GM12878 (cell line): ENCODE results near the gene PES1. TPM values are rescaled to one million over a fixed set of nuclear protein-coding genes. Genes with fewer than 3 reads are reported as not detected.

Experiments
- ATAC-seq: fragments of 200-7000 bp; cut with Tn5 transposase; 3 replicates; pipeline ENCODE4 v1.9.1; 2020; ENCODE audit warnings: mild to moderate bottlenecking, moderate library complexity
- BruUV-seq: library from RNA; stranded (reverse); fragments of 400-500 nt; replicated peaks from 2 replicates; lab custom pipeline; 2021; lab: Mats Ljungman, UMichigan
- CTCF ChIA-PET: fragments of 300-600 bp; sonication (Branson Sonifier 250); formaldehyde crosslinking; extraction: SDS; loops from one replicate; lab custom pipeline; 2021; ENCODE audit warnings: inconsistent platforms; lab: Yijun Ruan, JAX
- POLR2A ChIA-PET: fragments of 350-600 bp; formaldehyde crosslinking; extraction: SDS; loops from one replicate; lab custom pipeline; 2021; ENCODE audit warnings: inconsistent platforms; lab: Charles Lee
- RAD21 ChIA-PET: fragments of 300-600 bp; sonication (Branson Sonifier 250); formaldehyde crosslinking; loops from one replicate; lab custom pipeline; 2023; ENCODE audit warnings: antibody characterized with exemption; ENCODE audit not compliant: unreplicated experiment; lab: Charles Lee
- SMC1A ChIA-PET: fragments of 300-600 bp; sonication (Branson Sonifier 250); formaldehyde crosslinking; loops from one replicate; lab custom pipeline; 2023; ENCODE audit not compliant: unreplicated experiment, uncharacterized antibody; lab: Charles Lee
- DNase-seq: peaks from one replicate; pipeline ENCODE4 v3.0.0-alpha.2; 2011; ENCODE audit warnings: low read depth, low spot score
- FAIRE-seq: peaks from 3 replicates; lab custom pipeline; 2011; peaks lifted over from hg19 to GRCh38; lab: Jason Lieb, UNC
- H2AFZ ChIP-seq: 2 replicates; pipeline ENCODE4 v1.6.0; 2011; ENCODE audit warnings: low read depth, low read length, control low read depth; ENCODE audit not compliant: control insufficient read depth
- H3K27ac ChIP-seq: 2 replicates; pipeline ENCODE4 v1.5.1; 2011; ENCODE audit warnings: control low read depth; ENCODE audit not compliant: control insufficient read depth, insufficient read depth
- H3K27me3 ChIP-seq, 2 experiments: replicated peaks in 1 of 2; 2 replicates each; pipeline versions ENCODE4 v1.6.0 to v1.6.1; 2011; ENCODE audit warnings: low read length in 1 of 2; ENCODE audit not compliant: control insufficient read depth in 2 of 2, insufficient read depth in 2 of 2
- H3K36me3 ChIP-seq, 2 experiments: 2 replicates each; pipeline ENCODE4 v1.5.1; 2011; ENCODE audit warnings: low read length in 1 of 2; ENCODE audit not compliant: control insufficient read depth in 2 of 2, insufficient read depth in 2 of 2
- H3K4me1 ChIP-seq: 2 replicates; pipeline ENCODE4 v1.6.1; 2011; ENCODE audit warnings: mild to moderate bottlenecking, low read length, moderate library complexity, mixed read lengths; ENCODE audit not compliant: control insufficient read depth, insufficient read depth
- H3K4me2 ChIP-seq: 2 replicates; pipeline ENCODE4 v1.6.0; 2011; ENCODE audit warnings: control low read depth; ENCODE audit not compliant: control insufficient read depth, insufficient read depth
- H3K4me3 ChIP-seq: fragments of 200-600 bp; sonication (generic); 2 replicates; pipeline ENCODE4 v1.5.1; 2016
- H3K79me2 ChIP-seq: 2 replicates; pipeline ENCODE4 v1.6.0; 2011; ENCODE audit warnings: low read length; ENCODE audit not compliant: control insufficient read depth, insufficient read depth
- H3K9ac ChIP-seq: 2 replicates; pipeline ENCODE4 v1.8.0; 2011; ENCODE audit warnings: low read length, control low read depth, mixed read lengths; ENCODE audit not compliant: control insufficient read depth, insufficient read depth
- H3K9me3 ChIP-seq: replicated peaks from 3 replicates; pipeline ENCODE4 v1.5.1; 2011; ENCODE audit warnings: mild to moderate bottlenecking, low read length; ENCODE audit not compliant: control insufficient read depth, insufficient read depth
- H4K20me1 ChIP-seq: 2 replicates; pipeline ENCODE4 v1.6.0; 2011; ENCODE audit not compliant: control insufficient read depth, insufficient read depth
- ELK1 ChIP-seq: IDR thresholded peaks from 2 replicates; pipeline ENCODE4 v1.6.1; 2012; ENCODE audit warnings: low read depth, low read length, improper control_type of control experiment
- GATAD2B ChIP-seq: fragments of 450-650 bp; conservative IDR thresholded peaks from 2 replicates; pipeline ENCODE4 v1.6.1; 2017; ENCODE audit warnings: low read depth, mild to moderate bottlenecking, moderate library complexity
- KLF5 ChIP-seq: fragments of 450-650 bp; IDR thresholded peaks from 2 replicates; pipeline ENCODE4 v1.6.1; 2014; ENCODE audit warnings: mild to moderate bottlenecking; ENCODE audit not compliant: partially characterized antibody
- NR2C1 ChIP-seq: fragments of 450-650 bp; IDR thresholded peaks from 2 replicates; pipeline ENCODE4 v1.6.1; 2017; ENCODE audit warnings: antibody characterized with exemption, mild to moderate bottlenecking, moderate library complexity
- TAF1 ChIP-seq: IDR thresholded peaks from 2 replicates; pipeline ENCODE4 v1.6.1; 2011; ENCODE audit warnings: mild to moderate bottlenecking, low read depth, low read length, borderline replicate concordance
- WGBS: methylation state at CpG from one replicate; pipeline ENCODE4 v1.1.6; 2016; ENCODE audit warnings: low lambda C conversion rate; ENCODE audit not compliant: insufficient replicate concordance, insufficient coverage; ENCODE audit errors: missing lambda C conversion rate; 5-methylcytosine and 5-hydroxymethylcytosine counted together
- in situ Hi-C: fragments of 300-500 bp; cut with MboI; formaldehyde crosslinking; loops from 9 replicates; pipeline ENCODE4 v1.14.3; 2018; ENCODE audit warnings: mixed read lengths
- intact Hi-C: fragments of 100-400 bp; cut with micrococcal nuclease; formaldehyde crosslinking; loops from one replicate; pipeline ENCODE4 v1.14.2; 2022; ENCODE audit not compliant: unreplicated experiment
- polyA plus RNA-seq, 11 experiments: library from polyadenylated mRNA; depleted of rRNA in 4 of 11; unstranded in 6 of 11; stranded (reverse) in 5 of 11; fragments of >200 nt; fragmentation: Nextera tagmentation in 4 of 11; fragmentation: Illumina TruSeq in 1 of 11; extraction: Ambion mirVana in 4 of 11; extraction: Trizol in 1 of 11; gene quantifications; 1 replicate in 1 of 11; 2 replicates in 10 of 11; pipeline versions ENCODE4 v1.2.1 to v1.2.3, GENCODE V29; 2011 to 2016; ENCODE audit warnings: inconsistent platforms in 2 of 11, missing spikeins in 2 of 11, low read depth in 1 of 11
- total RNA-seq, 4 experiments: library from RNA; depleted of rRNA in 3 of 4; stranded (reverse); fragments of >200 nt in 3 of 4; fragmentation: Illumina TruSeq in 1 of 4; extraction: Trizol in 1 of 4; gene quantifications; 2 replicates each; pipeline versions ENCODE4 v1.2.1 to v1.2.3, GENCODE V29; 2013 to 2021
- TF ChIP-seq, protein P1 (sequence below): IDR thresholded peaks from 2 replicates; pipeline ENCODE4 v1.6.1; 2012; ENCODE audit warnings: low read depth, low read length, improper control_type of control experiment
- TF ChIP-seq, protein P2 (sequence below): fragments of 450-650 bp; IDR thresholded peaks from 2 replicates; pipeline ENCODE4 v1.6.1; 2017; ENCODE audit warnings: mild to moderate bottlenecking, low read depth, inconsistent platforms; ENCODE audit not compliant: poor library complexity, severe bottlenecking

Gene PES1
- total and polyA plus RNA-seq, 10 of the 15 experiments (the other 5 are each of a cell fraction or from before 2014, with no cell fraction given) = 6.9 to 139 (median 106) TPM

GRCh38 chr22:30569674-30570202 is 22.0 kb downstream of the PES1 start:
- in situ Hi-C loops = no loop called here
- CTCF ChIA-PET = interaction anchor here (0.5 kb wide), 1 partner anchor 254 kb away, joined by 3 read pairs; no protein-coding TSS in a partner anchor
- 22% methylated on average over 10 of the region's 10 CpGs for WGBS
- SMC1A ChIA-PET = no interaction called here
- no peaks in the 10 kb centered on the region for H3K79me2 ChIP-seq
- FAIRE-seq = no peak
- BruUV-seq = no TSS peak
- TF ChIP-seq NR2C1 (no peak), GATAD2B (no peak), ELK1 (no peak), TAF1 (no peak), KLF5 (no peak)
- TF ChIP-seq, protein P1, sequence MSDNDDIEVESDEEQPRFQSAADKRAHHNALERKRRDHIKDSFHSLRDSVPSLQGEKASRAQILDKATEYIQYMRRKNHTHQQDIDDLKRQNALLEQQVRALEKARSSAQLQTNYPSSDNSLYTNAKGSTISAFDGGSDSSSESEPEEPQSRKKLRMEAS = no peak
- TF ChIP-seq, protein P2, sequence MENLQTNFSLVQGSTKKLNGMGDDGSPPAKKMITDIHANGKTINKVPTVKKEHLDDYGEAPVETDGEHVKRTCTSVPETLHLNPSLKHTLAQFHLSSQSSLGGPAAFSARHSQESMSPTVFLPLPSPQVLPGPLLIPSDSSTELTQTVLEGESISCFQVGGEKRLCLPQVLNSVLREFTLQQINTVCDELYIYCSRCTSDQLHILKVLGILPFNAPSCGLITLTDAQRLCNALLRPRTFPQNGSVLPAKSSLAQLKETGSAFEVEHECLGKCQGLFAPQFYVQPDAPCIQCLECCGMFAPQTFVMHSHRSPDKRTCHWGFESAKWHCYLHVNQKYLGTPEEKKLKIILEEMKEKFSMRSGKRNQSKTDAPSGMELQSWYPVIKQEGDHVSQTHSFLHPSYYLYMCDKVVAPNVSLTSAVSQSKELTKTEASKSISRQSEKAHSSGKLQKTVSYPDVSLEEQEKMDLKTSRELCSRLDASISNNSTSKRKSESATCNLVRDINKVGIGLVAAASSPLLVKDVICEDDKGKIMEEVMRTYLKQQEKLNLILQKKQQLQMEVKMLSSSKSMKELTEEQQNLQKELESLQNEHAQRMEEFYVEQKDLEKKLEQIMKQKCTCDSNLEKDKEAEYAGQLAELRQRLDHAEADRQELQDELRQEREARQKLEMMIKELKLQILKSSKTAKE = no peak
- TF ChIP-seq, all 136 proteins: peak for 0
- intact Hi-C loops = no loop called here
- no peaks in the 10 kb centered on the region for H3K27me3 ChIP-seq
- H3K4me1 ChIP-seq = no peaks in the 10 kb centered on the region
- no peak overlapping the region for H3K9ac ChIP-seq
- H3K4me3 ChIP-seq = no peak overlapping the region
- no peaks in the 10 kb centered on the region for H3K36me3 ChIP-seq
- DNase-seq = no peak
- H2AFZ ChIP-seq = no peak overlapping the region
- RAD21 ChIA-PET = no interaction called here
- H3K9me3 ChIP-seq = no peaks in the 10 kb centered on the region
- no peak overlapping the region for H3K27ac ChIP-seq
- POLR2A ChIA-PET = no interaction called here
- H4K20me1 ChIP-seq = no peaks in the 10 kb centered on the region; the same call in 1 of the 2 replicates
- H3K4me2 ChIP-seq = no peak overlapping the region
- no peak for ATAC-seq
